Caco-2 (cell line): Measurements from ENCODE around the gene SMARCA2. TPM values are rescaled to one million over a fixed set of nuclear protein-coding genes. Genes with fewer than 3 reads are reported as not detected.

ENCODE experiments used
- BruUV-seq: library from RNA; stranded (reverse); fragments of 400-500 nt; replicated peaks from 2 replicates; lab custom pipeline; 2021; lab: Mats Ljungman, UMichigan
- CTCF ChIA-PET: fragments of 300-600 bp; sonication (Branson Sonifier 250); formaldehyde crosslinking; loops from one replicate; lab custom pipeline; 2022; ENCODE audit warnings: antibody characterized with exemption; lab: Charles Lee
- POLR2A ChIA-PET: fragments of 300-600 bp; sonication (Branson Sonifier 250); formaldehyde crosslinking; loops from one replicate; lab custom pipeline; 2022; ENCODE audit warnings: antibody characterized with exemption; lab: Charles Lee
- DNase-seq, 2 experiments: peaks; one replicate each; pipeline versions ENCODE4 v3.0.0 to v3.0.0-alpha.2; 2020 to 2022
- H3K27me3 ChIP-seq: replicated peaks from 2 replicates; pipeline ENCODE4 v1.6.0; 2011; ENCODE audit warnings: low read length; ENCODE audit not compliant: control insufficient read depth, insufficient read depth
- H3K36me3 ChIP-seq: 2 replicates; pipeline ENCODE4 v1.5.1; 2011; ENCODE audit warnings: low read length; ENCODE audit not compliant: control insufficient read depth, insufficient read depth
- H3K4me1 ChIP-seq: fragments of 250-450 bp; sonication (Bioruptor Pico); 2 replicates; pipeline ENCODE4 v1.5.1; 2020; ENCODE audit warnings: mild to moderate bottlenecking
- H3K4me3 ChIP-seq: 2 replicates; pipeline ENCODE4 v1.5.1; 2011; ENCODE audit warnings: low read depth, mild to moderate bottlenecking, control low read depth, low read length
- H3K9me3 ChIP-seq: fragments of 250-450 bp; sonication (Bioruptor Pico); 2 replicates; pipeline ENCODE4 v1.5.1; 2020; ENCODE audit warnings: mild to moderate bottlenecking, moderate library complexity
- H3K27ac Mint-ChIP-seq: one replicate; pipeline ENCODE4 v1.8.0; 2022; ENCODE audit warnings: mixed read lengths; ENCODE audit not compliant: unreplicated experiment
- H3K27me3 Mint-ChIP-seq: one replicate; pipeline ENCODE4 v1.8.0; 2022; ENCODE audit warnings: mixed read lengths; ENCODE audit not compliant: insufficient read depth, unreplicated experiment
- H3K36me3 Mint-ChIP-seq: one replicate; pipeline ENCODE4 v1.8.0; 2022; ENCODE audit warnings: mild to moderate bottlenecking, mixed read lengths; ENCODE audit not compliant: insufficient read depth, unreplicated experiment
- H3K4me1 Mint-ChIP-seq: one replicate; pipeline ENCODE4 v1.8.0; 2022; ENCODE audit warnings: low read depth, mixed read lengths; ENCODE audit not compliant: unreplicated experiment
- H3K4me3 Mint-ChIP-seq: one replicate; pipeline ENCODE4 v1.8.0; 2022; ENCODE audit warnings: mild to moderate bottlenecking, moderate library complexity, mixed read lengths; ENCODE audit not compliant: unreplicated experiment
- H3K9me3 Mint-ChIP-seq: one replicate; pipeline ENCODE4 v1.8.0; 2022; ENCODE audit warnings: mixed read lengths; ENCODE audit not compliant: unreplicated experiment
- CTCF ChIP-seq, 2 experiments: fragments of 200-600 bp in 1 of 2; IDR thresholded peaks; 1 replicate in 1 of 2; 2 replicates in 1 of 2; pipeline versions ENCODE4 v1.5.1 to v1.8.0; 2011 to 2022; ENCODE audit warnings: antibody characterized with exemption in 1 of 2, control low read depth in 1 of 2, inconsistent platforms in 1 of 2, low read depth in 1 of 2, low read length in 1 of 2, mild to moderate bottlenecking in 1 of 2, moderate library complexity in 1 of 2; ENCODE audit not compliant: insufficient read depth in 1 of 2, severe bottlenecking in 1 of 2, unreplicated experiment in 1 of 2
- intact Hi-C: fragments of 100-400 bp; cut with micrococcal nuclease; formaldehyde crosslinking; loops from one replicate; pipeline ENCODE4 v1.10.0; 2022; ENCODE audit not compliant: unreplicated experiment
- total RNA-seq: library from RNA; stranded (reverse); gene quantifications from 2 replicates; pipeline ENCODE4 v1.2.3, GENCODE V29; 2022

The SMARCA2 gene
- total RNA-seq, 1 experiment from 2014 or later, result 13.5 TPM

GRCh38 chr9:2229109-2229721 is 214.1 kb downstream of the SMARCA2 start:
- Mint-ChIP-seq H3K4me1 (no peaks in the 10 kb centered on the region), H3K27me3 (no peaks in the 10 kb centered on the region), H3K36me3 (no peaks in the 10 kb centered on the region), H3K27ac (no peak overlapping the region), H3K4me3 (no peak overlapping the region), H3K9me3 (no peaks in the 10 kb centered on the region)
- H3K36me3 ChIP-seq, result no peaks in the 10 kb centered on the region
- no TSS peak for BruUV-seq
- no peaks in the 10 kb centered on the region for H3K9me3 ChIP-seq
- no peak for TF ChIP-seq CTCF (IDR thresholded peaks at IDR 0.05; ENCODE audit: insufficient read depth in 1 of 2, low read depth in 1 of 2, low read length in 1 of 2, severe bottlenecking in 1 of 2, unreplicated experiment in 1 of 2)
- no peak overlapping the region for H3K4me3 ChIP-seq
- POLR2A ChIA-PET, result no interaction called here
- CTCF ChIA-PET, result no interaction called here
- intact Hi-C loops, result no loop called here
- H3K4me1 ChIP-seq, result peaks cover 8% of the 10 kb centered on the region; the same call in 1 of the 2 replicates
- peak in 1 of 2 experiments; percentile 10 for DNase-seq
- no peaks in the 10 kb centered on the region for H3K27me3 ChIP-seq

GRCh38 chr9:2230362-2230761 is 215.2 kb downstream of the SMARCA2 start:
- CTCF ChIA-PET, result no interaction called here
- no peak overlapping the region for H3K27ac Mint-ChIP-seq
- Histone ChIP-seq H3K4me3 (no peak overlapping the region), H3K4me1 (peaks cover 8% of the 10 kb centered on the region; the same call in 1 of the 2 replicates), H3K36me3 (no peaks in the 10 kb centered on the region), H3K9me3 (no peaks in the 10 kb centered on the region), H3K27me3 (no peaks in the 10 kb centered on the region)
- no peak for TF ChIP-seq CTCF (IDR thresholded peaks at IDR 0.05; ENCODE audit: insufficient read depth in 1 of 2, low read depth in 1 of 2, low read length in 1 of 2, severe bottlenecking in 1 of 2, unreplicated experiment in 1 of 2)
- H3K4me3 Mint-ChIP-seq, result no peak overlapping the region
- no peak for DNase-seq
- no peaks in the 10 kb centered on the region for H3K27me3 Mint-ChIP-seq
- no peaks in the 10 kb centered on the region for H3K4me1 Mint-ChIP-seq
- POLR2A ChIA-PET, result no interaction called here
- intact Hi-C loops, result no loop called here
- no TSS peak for BruUV-seq
- no peaks in the 10 kb centered on the region for H3K36me3 Mint-ChIP-seq
- no peaks in the 10 kb centered on the region for H3K9me3 Mint-ChIP-seq

GRCh38 chr9:2231101-2231500 is 216.0 kb downstream of the SMARCA2 start:
- Mint-ChIP-seq H3K27me3 (no peaks in the 10 kb centered on the region), H3K27ac (no peak overlapping the region), H3K4me3 (no peak overlapping the region), H3K36me3 (no peaks in the 10 kb centered on the region), H3K9me3 (no peaks in the 10 kb centered on the region), H3K4me1 (no peaks in the 10 kb centered on the region)
- Histone ChIP-seq H3K27me3 (no peaks in the 10 kb centered on the region), H3K36me3 (no peaks in the 10 kb centered on the region), H3K4me1 (peaks cover 8% of the 10 kb centered on the region; the same call in 1 of the 2 replicates), H3K4me3 (no peak overlapping the region), H3K9me3 (no peaks in the 10 kb centered on the region)
- TF ChIP-seq CTCF (IDR thresholded peaks at IDR 0.05; ENCODE audit: insufficient read depth in 1 of 2, low read depth in 1 of 2, low read length in 1 of 2, severe bottlenecking in 1 of 2, unreplicated experiment in 1 of 2), result no peak
- no peak for DNase-seq
- BruUV-seq, result no TSS peak
- POLR2A ChIA-PET, result no interaction called here
- CTCF ChIA-PET, result interaction anchor here (0.5 kb wide), 1 partner anchor 20 kb away, joined by 3 read pairs; no protein-coding TSS in a partner anchor
- intact Hi-C loops, result no loop called here
